ENCODE measurements around the gene RASAL2.

GRCh38 chr1:178076607-178077006 lies 17.3 kb upstream of the RASAL2 start:
- TF ChIP-seq CHD2 (IDR thresholded peaks at IDR 0.05; ENCODE audit: low read length, partially characterized antibody) (no peak), CEBPB (IDR thresholded peaks at IDR 0.05) (no peak), RAD21 (conservative IDR thresholded peaks at IDR 0.05 in 1 of 2, IDR thresholded peaks at IDR 0.05 in 1 of 2) (no peak), CTCF (IDR thresholded peaks at IDR 0.05) (no peak), POLR2A (IDR thresholded peaks at IDR 0.05; ENCODE audit: low read length) (no peak), ZNF302 (CRISPR knock-in tag; IDR thresholded peaks at IDR 0.05) (no peak), EP300 (IDR thresholded peaks at IDR 0.05) (no peak), MAX (IDR thresholded peaks at IDR 0.05) (no peak), JUN (IDR thresholded peaks at IDR 0.05) (no peak), SMC3 (IDR thresholded peaks at IDR 0.05) (no peak), EHF (CRISPR knock-in tag; IDR thresholded peaks at IDR 0.05) (no peak), CBX2 (IDR thresholded peaks at IDR 0.05; ENCODE audit: borderline replicate concordance, low read depth) (no peak), KDM5A (IDR thresholded peaks at IDR 0.05) (no peak), BCL3 (IDR thresholded peaks at IDR 0.05) (no peak)

Data from A549 (cell line).